G401.6 (cell line): ENCODE results near the gene HOXB3.

Experiments used
- FAIRE-seq: peaks from 2 replicates; lab custom pipeline; 2012; peaks lifted over from hg19 to GRCh38; lab: Jason Lieb, UNC

Gene HOXB3

GRCh38 chr17:48569674-48570324, 20.2 kb downstream of the HOXB3 start:
- no peak for FAIRE-seq

- no peak for FAIRE-seq
Measured at GRCh38 chr17:48569240-48569582, 20.8 kb downstream of the HOXB3 start.

- no peak for FAIRE-seq
Measured at GRCh38 chr17:48568499-48569239, 21.4 kb downstream of the HOXB3 start.

GRCh38 chr17:48567646-48568354, 22.2 kb downstream of the HOXB3 start:
- no peak for FAIRE-seq

- FAIRE-seq: no peak
Measured at GRCh38 chr17:48567209-48567608, 22.8 kb downstream of the HOXB3 start.

- FAIRE-seq: no peak
Measured at GRCh38 chr17:48566717-48567116, 23.3 kb downstream of the HOXB3 start.

- FAIRE-seq: no peak
Measured at GRCh38 chr17:48565925-48566710, 23.9 kb downstream of the HOXB3 start.

- no peak for FAIRE-seq
Measured at GRCh38 chr17:48565022-48565554, 25.0 kb downstream of the HOXB3 start.

GRCh38 chr17:48564188-48565021, 25.6 kb downstream of the HOXB3 start:
- FAIRE-seq: no peak

- no peak for FAIRE-seq
Measured at GRCh38 chr17:48563867-48564187, 26.2 kb downstream of the HOXB3 start.

- FAIRE-seq: no peak
Measured at GRCh38 chr17:48563385-48563838, 26.6 kb downstream of the HOXB3 start.

- FAIRE-seq: no peak
Measured at GRCh38 chr17:48562934-48563333, 27.1 kb downstream of the HOXB3 start.

- FAIRE-seq: no peak
Measured at GRCh38 chr17:48561884-48562810, 27.9 kb downstream of the HOXB3 start.

GRCh38 chr17:48559840-48560817, 29.9 kb downstream of the HOXB3 start:
- no peak for FAIRE-seq

- FAIRE-seq: no peak
Measured at GRCh38 chr17:48559122-48559839, 30.8 kb downstream of the HOXB3 start.

GRCh38 chr17:48558831-48559121, 31.3 kb downstream of the HOXB3 start:
- FAIRE-seq: no peak

GRCh38 chr17:48558057-48558830, 31.8 kb downstream of the HOXB3 start:
- FAIRE-seq: no peak
